ENCODE measurements around the gene SMTNL2. TPM values are rescaled to one million over a fixed set of nuclear protein-coding genes. Genes with fewer than 3 reads are reported as not detected.
"Not testable (repeated sequence)": the region's sequence is repeated elsewhere in the genome, so short reads cannot be mapped to it uniquely, and the experiment has no call there.

SMTNL2 gene
- total RNA-seq, 1 donor from 2014 or later: 1.7 TPM

DNA sequence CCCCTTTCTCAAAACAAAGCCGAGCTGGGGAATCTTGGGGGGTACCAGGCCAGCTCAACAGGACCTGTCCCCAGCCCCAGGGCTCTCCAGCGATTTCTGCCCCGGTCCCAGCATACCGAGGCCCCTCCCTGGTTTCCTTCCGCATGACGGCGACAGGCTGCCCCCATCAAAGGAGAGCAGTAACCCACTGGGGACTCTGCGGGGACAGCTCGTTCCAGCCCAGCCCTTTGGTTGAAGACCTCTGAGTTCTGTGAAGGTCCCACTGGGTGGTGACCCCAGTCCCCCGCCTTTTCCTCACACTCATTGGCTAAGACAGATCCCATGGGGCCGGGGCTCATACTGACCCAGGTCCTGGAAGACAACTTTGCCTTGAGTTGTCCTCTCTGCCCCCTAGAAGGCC lies 4.1 kb downstream of the SMTNL2 start:
- TF ChIP-seq, protein P1, sequence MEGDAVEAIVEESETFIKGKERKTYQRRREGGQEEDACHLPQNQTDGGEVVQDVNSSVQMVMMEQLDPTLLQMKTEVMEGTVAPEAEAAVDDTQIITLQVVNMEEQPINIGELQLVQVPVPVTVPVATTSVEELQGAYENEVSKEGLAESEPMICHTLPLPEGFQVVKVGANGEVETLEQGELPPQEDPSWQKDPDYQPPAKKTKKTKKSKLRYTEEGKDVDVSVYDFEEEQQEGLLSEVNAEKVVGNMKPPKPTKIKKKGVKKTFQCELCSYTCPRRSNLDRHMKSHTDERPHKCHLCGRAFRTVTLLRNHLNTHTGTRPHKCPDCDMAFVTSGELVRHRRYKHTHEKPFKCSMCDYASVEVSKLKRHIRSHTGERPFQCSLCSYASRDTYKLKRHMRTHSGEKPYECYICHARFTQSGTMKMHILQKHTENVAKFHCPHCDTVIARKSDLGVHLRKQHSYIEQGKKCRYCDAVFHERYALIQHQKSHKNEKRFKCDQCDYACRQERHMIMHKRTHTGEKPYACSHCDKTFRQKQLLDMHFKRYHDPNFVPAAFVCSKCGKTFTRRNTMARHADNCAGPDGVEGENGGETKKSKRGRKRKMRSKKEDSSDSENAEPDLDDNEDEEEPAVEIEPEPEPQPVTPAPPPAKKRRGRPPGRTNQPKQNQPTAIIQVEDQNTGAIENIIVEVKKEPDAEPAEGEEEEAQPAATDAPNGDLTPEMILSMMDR (IDR thresholded peaks at IDR 0.05): no peak
- Mint-ChIP-seq H3K27ac (ENCODE audit: unreplicated experiment) (no peak overlapping the region), H3K4me1 (ENCODE audit: unreplicated experiment) (peaks cover 20% of the 10 kb centered on the region), H3K36me3 (ENCODE audit: unreplicated experiment) (no peaks in the 10 kb centered on the region), H3K4me3 (ENCODE audit: unreplicated experiment) (no peak overlapping the region), H3K9me3 (ENCODE audit: unreplicated experiment) (no peaks in the 10 kb centered on the region), H3K27me3 (ENCODE audit: unreplicated experiment) (peaks cover 44% of the 10 kb centered on the region)
- DNase-seq (ENCODE audit: extremely low spot score, unreplicated experiment): no peak

DNA sequence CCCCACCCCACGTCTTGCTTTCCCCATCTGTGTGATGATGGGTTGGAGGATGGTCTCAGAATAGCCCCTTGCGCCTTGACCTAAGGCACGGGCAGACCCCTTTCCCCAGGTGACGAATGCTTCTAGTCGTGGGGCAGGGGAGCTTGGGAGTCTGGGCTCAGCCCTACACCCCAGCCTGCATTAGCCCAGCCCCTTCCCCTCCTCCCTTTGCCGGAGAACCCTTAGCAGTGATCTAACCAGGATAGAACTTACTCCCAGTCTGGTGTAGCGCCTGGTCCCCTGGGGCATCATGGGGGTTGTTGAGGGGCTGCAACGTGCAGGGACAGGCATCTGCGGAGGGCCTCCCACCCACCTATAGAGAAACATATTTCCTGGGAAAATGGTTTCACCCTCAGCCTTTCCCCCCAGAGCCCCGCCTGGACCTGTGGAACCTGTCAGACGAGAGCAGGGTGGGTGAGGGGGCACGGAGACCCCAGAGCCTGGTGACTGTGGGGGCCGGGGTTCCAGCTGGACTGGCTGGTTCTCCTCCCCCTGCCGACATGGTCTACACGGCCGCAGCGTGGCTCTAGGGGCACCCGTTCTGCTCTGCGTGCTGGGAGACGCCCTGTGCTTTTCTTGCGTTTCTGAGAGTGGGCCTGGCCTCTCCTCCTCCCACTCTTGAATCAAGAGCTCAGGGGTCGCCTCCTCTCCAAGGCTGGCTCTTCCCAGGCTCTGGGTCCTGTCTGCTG lies 4.7 kb downstream of the SMTNL2 start:
- H3K4me1 Mint-ChIP-seq (ENCODE audit: unreplicated experiment): peaks cover 17% of the 10 kb centered on the region
- H3K36me3 Mint-ChIP-seq (ENCODE audit: unreplicated experiment): no peaks in the 10 kb centered on the region
- H3K27ac Mint-ChIP-seq (ENCODE audit: unreplicated experiment): no peak overlapping the region
- DNase-seq (ENCODE audit: extremely low spot score, unreplicated experiment): no peak
- H3K4me3 Mint-ChIP-seq (ENCODE audit: unreplicated experiment): no peak overlapping the region
- no peaks in the 10 kb centered on the region for H3K9me3 Mint-ChIP-seq (ENCODE audit: unreplicated experiment)
- peaks cover 38% of the 10 kb centered on the region for H3K27me3 Mint-ChIP-seq (ENCODE audit: unreplicated experiment)
- TF ChIP-seq, protein P1 (IDR thresholded peaks at IDR 0.05): no peak

DNA sequence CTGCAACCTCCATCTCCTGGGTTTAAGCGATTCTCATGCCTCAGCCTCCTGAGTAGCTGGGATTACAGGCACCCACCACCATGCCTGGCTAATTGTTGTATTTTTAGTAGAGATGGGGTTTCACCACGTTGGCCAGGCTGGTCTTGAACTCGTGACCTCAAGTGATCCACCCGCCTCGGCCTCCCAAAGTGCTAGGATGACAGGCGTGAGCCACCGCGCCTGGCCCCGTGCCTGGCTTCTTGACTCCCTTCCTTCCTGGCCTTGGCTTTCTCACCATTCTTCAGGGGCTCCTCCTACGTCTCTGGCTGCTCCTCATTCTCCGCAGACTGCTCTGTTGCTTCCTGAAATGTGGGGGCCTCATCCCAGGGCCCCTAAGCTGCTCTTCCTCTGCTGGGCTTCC lies 5.7 kb downstream of the SMTNL2 start:
- peaks cover 38% of the 10 kb centered on the region for H3K27me3 Mint-ChIP-seq (ENCODE audit: unreplicated experiment)
- H3K36me3 Mint-ChIP-seq (ENCODE audit: unreplicated experiment); H3K9me3 Mint-ChIP-seq (ENCODE audit: unreplicated experiment); H3K4me3 Mint-ChIP-seq (ENCODE audit: unreplicated experiment); DNase-seq (ENCODE audit: extremely low spot score, unreplicated experiment); H3K27ac Mint-ChIP-seq (ENCODE audit: unreplicated experiment): not testable (repeated sequence)
- H3K4me1 Mint-ChIP-seq (ENCODE audit: unreplicated experiment): peaks cover 16% of the 10 kb centered on the region

DNA sequence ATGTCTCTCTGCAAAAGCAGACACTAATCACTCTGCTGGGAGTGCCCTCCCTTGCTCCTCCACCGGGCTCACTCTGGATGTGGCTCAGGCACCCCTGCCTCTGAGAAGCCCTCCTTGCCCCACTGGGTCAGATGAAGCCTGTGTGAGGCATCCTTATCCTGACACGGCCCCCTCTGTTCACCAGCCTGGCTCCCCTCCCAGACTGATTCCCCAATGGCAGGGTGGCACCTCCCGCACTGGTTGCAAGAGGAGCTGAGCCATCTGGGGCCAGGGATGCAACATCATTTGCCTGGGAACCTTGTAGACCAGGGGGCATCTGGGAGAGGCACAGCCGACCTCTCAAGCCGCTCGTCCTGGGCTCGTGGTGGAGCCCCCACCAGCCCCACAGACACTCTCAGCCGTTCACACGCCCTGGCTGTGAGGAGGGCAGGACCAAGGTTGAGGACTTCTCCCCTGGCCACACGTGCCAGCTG lies 6.7 kb downstream of the SMTNL2 start:
- DNase-seq (ENCODE audit: extremely low spot score, unreplicated experiment): no peak
- Mint-ChIP-seq H3K36me3 (ENCODE audit: unreplicated experiment) (no peaks in the 10 kb centered on the region), H3K9me3 (ENCODE audit: unreplicated experiment) (no peaks in the 10 kb centered on the region), H3K27me3 (ENCODE audit: unreplicated experiment) (peaks cover 30% of the 10 kb centered on the region), H3K27ac (ENCODE audit: unreplicated experiment) (no peak overlapping the region), H3K4me1 (ENCODE audit: unreplicated experiment) (peaks cover 13% of the 10 kb centered on the region), H3K4me3 (ENCODE audit: unreplicated experiment) (no peak overlapping the region)
- TF ChIP-seq, protein P1 (IDR thresholded peaks at IDR 0.05): no peak

DNA sequence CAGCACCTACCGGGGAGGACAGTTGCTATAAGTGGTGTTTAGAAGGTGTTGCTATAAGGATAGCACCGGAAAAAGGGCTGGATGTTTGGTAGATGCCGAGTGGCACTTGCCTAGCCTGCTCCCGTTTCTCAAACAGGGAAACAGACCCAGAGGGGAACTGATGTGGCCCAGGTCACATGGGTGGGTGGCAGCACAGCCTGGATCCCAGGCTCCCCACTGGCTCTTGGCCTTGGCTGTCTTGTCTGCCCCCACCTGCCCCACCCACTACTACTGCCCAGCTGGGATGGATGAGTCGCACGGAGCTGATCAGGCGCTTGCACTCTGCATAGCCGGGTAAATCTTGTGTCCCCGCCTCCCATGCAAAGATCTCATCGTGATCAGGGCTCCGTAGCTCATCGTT lies 7.2 kb downstream of the SMTNL2 start:
- Mint-ChIP-seq H3K4me3 (ENCODE audit: unreplicated experiment) (no peak overlapping the region), H3K27me3 (ENCODE audit: unreplicated experiment) (peaks cover 25% of the 10 kb centered on the region), H3K9me3 (ENCODE audit: unreplicated experiment) (no peaks in the 10 kb centered on the region), H3K36me3 (ENCODE audit: unreplicated experiment) (no peaks in the 10 kb centered on the region), H3K4me1 (ENCODE audit: unreplicated experiment) (peaks cover 11% of the 10 kb centered on the region), H3K27ac (ENCODE audit: unreplicated experiment) (no peak overlapping the region)
- TF ChIP-seq, protein P1 (IDR thresholded peaks at IDR 0.05): no peak
- no peak for DNase-seq (ENCODE audit: extremely low spot score, unreplicated experiment)

All from osteocyte (in vitro differentiated cells).